ENCODE measurements around the gene FAM25A. TPM values are rescaled to one million over a fixed set of nuclear protein-coding genes. Genes with fewer than 3 reads are reported as not detected.

Gene FAM25A
- total and polyA plus RNA-seq, 2 donors (not counting 3 experiments of a cell fraction or from before 2014, with no cell fraction given): not detected

DNA sequence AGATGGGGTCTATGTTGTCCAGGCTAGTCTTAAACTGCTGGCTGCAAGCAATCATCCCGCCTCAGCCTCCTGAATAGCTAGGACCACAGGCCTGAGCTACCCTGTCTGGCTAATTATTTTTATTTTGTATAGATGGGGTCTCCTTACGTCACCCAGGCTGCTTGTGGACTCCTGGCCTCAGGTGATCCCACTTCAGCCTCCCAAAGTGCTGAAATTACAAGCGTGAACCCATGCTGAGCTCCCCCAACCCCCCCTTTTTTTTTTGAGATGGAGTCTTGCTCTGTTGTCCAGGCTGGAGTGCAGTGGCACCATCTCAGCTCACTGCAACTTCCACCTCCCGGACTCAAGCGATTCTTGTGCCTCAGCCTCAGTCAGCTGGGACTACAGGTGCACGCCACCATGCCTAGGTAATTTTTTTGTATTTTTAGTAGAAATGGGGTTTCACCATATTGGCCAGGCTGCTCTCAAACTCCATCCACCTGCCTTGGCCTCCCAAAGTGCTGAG is 25.4 kb downstream of the FAM25A start:
- Histone ChIP-seq H3K9ac (replicated peaks; ENCODE audit: extremely low read depth, insufficient read depth, low read length) (no peak overlapping the region), H3K36me3 (ENCODE audit: control insufficient read depth in 2 of 2, extremely low read depth in 1 of 2, insufficient read depth in 2 of 2, low read length in 2 of 2) (peaks cover 0 to 3% of the 10 kb centered on the region in 2 experiments), H3K79me2 (ENCODE audit: control insufficient read depth, insufficient read depth, low read length) (no peaks in the 10 kb centered on the region), H3K27ac (ENCODE audit: insufficient read depth, low read depth, low read length) (no peak overlapping the region), H3K27me3 (ENCODE audit: control insufficient read depth in 2 of 2, insufficient read depth in 2 of 2, low read length in 2 of 2) (no peaks in the 10 kb centered on the region), H3K4me3 (replicated peaks in 1 of 3; ENCODE audit: insufficient read depth in 1 of 3, low read depth in 1 of 3, low read length in 3 of 3) (no peak overlapping the region), H3K4me2 (ENCODE audit: insufficient read depth, low read length) (no peak overlapping the region), H3K9me3 (replicated peaks; ENCODE audit: control insufficient read depth, insufficient read depth, low read length) (no peaks in the 10 kb centered on the region), H2AFZ (ENCODE audit: low read depth, low read length) (no peak overlapping the region), H3K9me1 (replicated peaks; ENCODE audit: control insufficient read depth, extremely low read depth, insufficient read depth, low read length) (no peaks in the 10 kb centered on the region), H3K4me1 (ENCODE audit: control insufficient read depth, extremely low read depth, insufficient read depth, low read length) (no peaks in the 10 kb centered on the region), H4K20me1 (replicated peaks; ENCODE audit: control insufficient read depth, extremely low read depth, insufficient read depth, low read length) (no peaks in the 10 kb centered on the region)
- TF ChIP-seq MYC (IDR thresholded peaks at IDR 0.05; ENCODE audit: low read depth, low read length): no peak
- intact Hi-C loops (cut with micrococcal nuclease) (no loop called here), dilution Hi-C loops (cut with MboI; ENCODE audit: extremely low pct_ligation_motif_present, low sequenced_read_pairs) (no loop called here)
- BruUV-seq (replicated peaks): no TSS peak
- FAIRE-seq (no peak), DNase-seq (ENCODE audit: low read depth, low spot score) (no peak)
- POLR2A ChIA-PET: interaction anchor here (0.6 kb wide), 1 partner anchor 77 kb away, joined by 4 read pairs; the partner anchor contains the start of gene ADIRF
- CTCF ChIA-PET: interaction anchor here (0.6 to 1.8 kb wide), 3 partner anchors 9 to 16 kb away, joined by 3 to 9 read pairs (median 5); no protein-coding TSS in a partner anchor

DNA sequence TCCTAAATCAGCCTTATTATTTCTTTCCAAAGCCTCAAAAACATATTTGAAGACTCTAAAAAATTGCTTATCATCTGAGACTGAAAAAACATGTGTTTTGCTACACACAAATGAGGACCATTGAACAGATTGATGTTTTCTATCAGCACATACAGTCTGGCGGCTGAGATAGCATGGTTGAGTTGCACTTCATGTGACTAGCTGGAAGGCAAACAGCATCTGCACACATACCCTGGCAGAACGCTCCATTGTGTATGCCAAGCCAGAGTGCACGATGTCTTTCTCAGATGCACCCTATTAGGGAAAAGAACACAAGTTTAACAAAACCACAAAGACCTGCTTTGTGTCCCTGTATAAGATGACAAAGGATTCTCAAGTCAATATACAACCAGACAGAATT is 33.0 kb downstream of the FAM25A start:
- POLR2A ChIA-PET: no interaction called here
- Histone ChIP-seq H3K4me2 (ENCODE audit: insufficient read depth, low read length) (no peak overlapping the region), H3K27ac (ENCODE audit: insufficient read depth, low read depth, low read length) (no peak overlapping the region), H3K9ac (replicated peaks; ENCODE audit: extremely low read depth, insufficient read depth, low read length) (no peak overlapping the region), H3K27me3 (ENCODE audit: control insufficient read depth in 2 of 2, insufficient read depth in 2 of 2, low read length in 2 of 2) (no peaks in the 10 kb centered on the region), H3K36me3 (ENCODE audit: control insufficient read depth in 2 of 2, extremely low read depth in 1 of 2, insufficient read depth in 2 of 2, low read length in 2 of 2) (peaks cover 6 to 10% of the 10 kb centered on the region in 2 experiments), H2AFZ (ENCODE audit: low read depth, low read length) (no peak overlapping the region), H3K4me3 (replicated peaks in 1 of 3; ENCODE audit: insufficient read depth in 1 of 3, low read depth in 1 of 3, low read length in 3 of 3) (no peak overlapping the region), H3K79me2 (ENCODE audit: control insufficient read depth, insufficient read depth, low read length) (no peaks in the 10 kb centered on the region), H3K9me3 (replicated peaks; ENCODE audit: control insufficient read depth, insufficient read depth, low read length) (no peaks in the 10 kb centered on the region), H3K4me1 (ENCODE audit: control insufficient read depth, extremely low read depth, insufficient read depth, low read length) (peaks cover 10% of the 10 kb centered on the region), H3K9me1 (replicated peaks; ENCODE audit: control insufficient read depth, extremely low read depth, insufficient read depth, low read length) (no peaks in the 10 kb centered on the region), H4K20me1 (replicated peaks; ENCODE audit: control insufficient read depth, extremely low read depth, insufficient read depth, low read length) (no peaks in the 10 kb centered on the region)
- no peak for TF ChIP-seq CTCF (IDR thresholded peaks at IDR 0.05; ENCODE audit: extremely low read depth in 1 of 2, insufficient read depth in 1 of 2, low read depth in 1 of 2, low read length in 2 of 2)
- no peak for TF ChIP-seq POLR2A (IDR thresholded peaks at IDR 0.05; ENCODE audit: low read depth, low read length)
- TF ChIP-seq GATA2 (IDR thresholded peaks at IDR 0.05; ENCODE audit: insufficient read depth, insufficient read length, low read depth, low read length): no peak
- no peak for TF ChIP-seq JUN (IDR thresholded peaks at IDR 0.05; ENCODE audit: borderline replicate concordance, insufficient read depth, insufficient read length, low read depth)
- no peak for TF ChIP-seq FOS (IDR thresholded peaks at IDR 0.05; ENCODE audit: borderline replicate concordance, insufficient read depth, low read length)
- TF ChIP-seq MYC (IDR thresholded peaks at IDR 0.05; ENCODE audit: low read depth, low read length): no peak
- TF ChIP-seq, protein P1, sequence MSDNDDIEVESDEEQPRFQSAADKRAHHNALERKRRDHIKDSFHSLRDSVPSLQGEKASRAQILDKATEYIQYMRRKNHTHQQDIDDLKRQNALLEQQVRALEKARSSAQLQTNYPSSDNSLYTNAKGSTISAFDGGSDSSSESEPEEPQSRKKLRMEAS (IDR thresholded peaks at IDR 0.05; ENCODE audit: insufficient read depth, insufficient read length): no peak
- TF ChIP-seq POLR2AphosphoS5 (IDR thresholded peaks at IDR 0.05; ENCODE audit: insufficient read depth, low read depth, low read length): no peak
- no peak for TF ChIP-seq EZH2 (IDR thresholded peaks at IDR 0.05; ENCODE audit: borderline replicate concordance, low read depth, low read length, severe bottlenecking)
- BruUV-seq (replicated peaks): no TSS peak
- CTCF ChIA-PET: interaction anchor here (1.6 kb wide), 1 partner anchor 15 kb away, joined by 3 read pairs; no protein-coding TSS in a partner anchor
- intact Hi-C loops (cut with micrococcal nuclease) (no loop called here), dilution Hi-C loops (cut with MboI; ENCODE audit: extremely low pct_ligation_motif_present, low sequenced_read_pairs) (no loop called here)
- DNase-seq (ENCODE audit: low read depth, low spot score): no peak
- FAIRE-seq: no peak
